SU-DHL-6 (cell line): Measurements from ENCODE around the gene RPH3AL.
"Not testable (repeated sequence)": the region's sequence is repeated elsewhere in the genome, so short reads cannot be mapped to it uniquely, and the experiment has no call there.

ENCODE experiments used
- H2AFZ ChIP-seq: fragments of 200-600 bp; sonication (generic); 2 replicates; pipeline ENCODE4 v1.6.1; 2014; ENCODE audit warnings: low read depth, mild to moderate bottlenecking, moderate library complexity, mixed read lengths, antibody characterized with exemption, low read length; ENCODE audit not compliant: severe bottlenecking
- H3F3A ChIP-seq: fragments of 200-600 bp; shearing (Covaris generic); 2 replicates; pipeline ENCODE4 v1.6.0; 2016; ENCODE audit warnings: antibody characterized with exemption, mild to moderate bottlenecking; ENCODE audit not compliant: insufficient read depth
- H3K27ac ChIP-seq: fragments of 200-600 bp; sonication (generic); 2 replicates; pipeline ENCODE4 v1.5.1; 2016; ENCODE audit warnings: low read depth, mild to moderate bottlenecking, low read length, moderate library complexity, mixed read lengths
- H3K27me3 ChIP-seq: fragments of 200-600 bp; sonication (generic), shearing (Covaris generic); 2 replicates; pipeline ENCODE4 v1.6.0; 2014; ENCODE audit warnings: mild to moderate bottlenecking, low read length
- H3K36me3 ChIP-seq: fragments of 200-600 bp; sonication (generic); 2 replicates; pipeline ENCODE4 v1.6.1; 2014; ENCODE audit warnings: mild to moderate bottlenecking, low read length, mixed read lengths
- H3K4me2 ChIP-seq: fragments of 300-600, 200-600 bp; shearing (Covaris generic), sonication (generic); 2 replicates; pipeline ENCODE4 v1.6.0; 2014; ENCODE audit warnings: low read length, low read depth, mild to moderate bottlenecking; ENCODE audit not compliant: poor library complexity, severe bottlenecking
- H3K4me3 ChIP-seq: fragments of 200-600 bp; sonication (generic); 2 replicates; pipeline ENCODE4 v1.5.1; 2014; ENCODE audit warnings: antibody characterized with exemption, low read length, mild to moderate bottlenecking, mixed read lengths; ENCODE audit not compliant: insufficient read depth, poor library complexity, severe bottlenecking
- H3K79me2 ChIP-seq: fragments of 200-600 bp; sonication (generic); 2 replicates; pipeline ENCODE4 v1.6.1; 2014; ENCODE audit warnings: mild to moderate bottlenecking, low read length, moderate library complexity; ENCODE audit not compliant: insufficient read depth
- H3K9ac ChIP-seq: fragments of 200-600 bp; sonication (generic); 2 replicates; pipeline ENCODE4 v1.7.0; 2014; ENCODE audit warnings: mild to moderate bottlenecking, low read length
- H3K9me2 ChIP-seq: fragments of 200-600 bp; sonication (generic); replicated peaks from 2 replicates; pipeline ENCODE4 v1.6.1; 2014; ENCODE audit warnings: low read length; ENCODE audit not compliant: insufficient read depth
- H3K9me3 ChIP-seq: fragments of 200-600 bp; sonication (generic); 2 replicates; pipeline ENCODE4 v1.6.1; 2014; ENCODE audit warnings: low read length, mixed read lengths; ENCODE audit not compliant: insufficient read depth
- H4K20me1 ChIP-seq: fragments of 200-600 bp; sonication (generic); 2 replicates; pipeline ENCODE4 v1.6.1; 2014; ENCODE audit warnings: low read depth, mild to moderate bottlenecking, antibody characterized with exemption, low read length, moderate library complexity, mixed read lengths
- CTCF ChIP-seq: fragments of 200-600 bp; sonication (generic); IDR thresholded peaks from one replicate; pipeline ENCODE4 v1.5.1; 2017; ENCODE audit warnings: antibody characterized with exemption, mild to moderate bottlenecking, low read length, moderate library complexity; ENCODE audit not compliant: insufficient read depth, poor library complexity, severe bottlenecking
- EZH2phosphoT487 ChIP-seq: fragments of 200-600 bp; sonication (generic), shearing (Covaris generic); conservative IDR thresholded peaks from 2 replicates; pipeline ENCODE4 v1.6.1; 2018; ENCODE audit warnings: mild to moderate bottlenecking, antibody characterized with exemption, low read length, moderate library complexity, mixed read lengths

RPH3AL gene

GRCh38 chr17:237406-237955 lies 115.1 kb downstream of the RPH3AL start:
- Histone ChIP-seq H3K27ac (no peak overlapping the region), H2AFZ (no peak overlapping the region), H3K79me2 (no peaks in the 10 kb centered on the region), H4K20me1 (no peaks in the 10 kb centered on the region), H3K27me3 (no peaks in the 10 kb centered on the region), H3K9me2 (no peaks in the 10 kb centered on the region), H3K9ac (no peak overlapping the region), H3K4me3 (no peak overlapping the region), H3F3A (peaks cover 6% of the 10 kb centered on the region; the same call in 1 of the 2 replicates), H3K9me3 (no peaks in the 10 kb centered on the region), H3K36me3 (no peaks in the 10 kb centered on the region), H3K4me2 (no peak overlapping the region)
- TF ChIP-seq CTCF = no peak
- TF ChIP-seq EZH2phosphoT487 = no peak

- Histone ChIP-seq H3K27ac (no peak overlapping the region), H3K79me2 (no peaks in the 10 kb centered on the region), H3K4me2 (no peak overlapping the region), H3K9me3 (no peaks in the 10 kb centered on the region), H3K9ac (no peak overlapping the region), H3K27me3 (no peaks in the 10 kb centered on the region), H3K9me2 (no peaks in the 10 kb centered on the region), H3K36me3 (no peaks in the 10 kb centered on the region), H3K4me3 (no peak overlapping the region), H2AFZ (no peak overlapping the region), H4K20me1 (no peaks in the 10 kb centered on the region), H3F3A (peaks cover 6% of the 10 kb centered on the region; the same call in 1 of the 2 replicates)
- TF ChIP-seq EZH2phosphoT487 = no peak
- no peak for TF ChIP-seq CTCF
Measured at GRCh38 chr17:236641-237405, 115.8 kb downstream of the RPH3AL start.

- H4K20me1 ChIP-seq = no peaks in the 10 kb centered on the region
- no peaks in the 10 kb centered on the region for H3K9me2 ChIP-seq
- H3K27ac ChIP-seq = no peak overlapping the region
- H3K27me3 ChIP-seq = no peaks in the 10 kb centered on the region
- no peak overlapping the region for H3K4me3 ChIP-seq
- no peaks in the 10 kb centered on the region for H3K36me3 ChIP-seq
- no peak overlapping the region for H2AFZ ChIP-seq
- H3K9ac ChIP-seq = no peak overlapping the region
- H3K79me2 ChIP-seq = no peaks in the 10 kb centered on the region
- H3K9me3 ChIP-seq = no peaks in the 10 kb centered on the region
- H3F3A ChIP-seq = no peaks in the 10 kb centered on the region
- no peak overlapping the region for H3K4me2 ChIP-seq
- TF ChIP-seq CTCF (no peak), EZH2phosphoT487 (no peak)
Measured at GRCh38 chr17:235831-236640, 116.6 kb downstream of the RPH3AL start.

DNA sequence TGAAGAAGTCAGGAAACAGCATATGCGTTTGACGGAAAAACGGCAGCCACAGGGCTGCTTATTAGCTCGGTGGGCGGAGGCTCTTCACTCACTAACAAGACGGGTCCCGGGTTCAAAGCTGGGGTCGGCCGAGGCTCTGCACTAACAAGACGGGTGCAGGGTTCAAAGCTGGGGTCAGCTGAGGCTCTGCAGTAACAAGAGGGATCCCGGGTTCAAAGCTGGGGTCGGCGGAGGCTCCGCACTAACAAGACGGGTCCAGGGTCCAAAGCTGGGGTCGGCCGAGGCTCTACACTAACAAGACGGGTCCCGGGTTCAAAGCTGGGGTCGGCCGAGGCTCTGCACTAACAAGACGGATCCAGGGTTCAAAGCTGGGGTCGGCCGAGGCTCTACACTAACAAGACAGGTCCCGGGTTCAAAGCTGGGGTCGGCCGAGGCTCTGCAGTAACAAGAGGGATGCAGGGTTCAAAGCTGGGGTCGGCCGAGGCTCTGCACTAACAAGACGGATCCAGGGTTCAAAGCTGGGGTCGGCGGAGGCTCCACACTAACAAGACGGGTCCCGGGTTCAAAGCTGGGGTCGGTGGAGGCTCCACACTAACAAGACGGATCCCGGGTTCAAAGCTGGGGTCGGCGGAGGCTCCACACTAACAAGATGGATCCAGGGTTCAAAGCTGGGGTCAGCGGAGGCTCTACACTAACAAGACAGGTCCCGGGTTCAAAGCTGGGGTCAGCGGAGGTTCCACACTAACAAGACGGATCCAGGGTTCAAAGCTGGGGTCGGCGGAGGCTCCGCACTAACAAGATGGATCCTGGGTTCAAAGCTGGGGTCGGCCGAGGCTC lies 117.4 kb downstream of the RPH3AL start:
- H3K27me3 ChIP-seq, H3K4me2 ChIP-seq, H2AFZ ChIP-seq, H3K9me3 ChIP-seq, H3F3A ChIP-seq, H4K20me1 ChIP-seq, H3K9me2 ChIP-seq, H3K36me3 ChIP-seq, H3K4me3 ChIP-seq, H3K27ac ChIP-seq, H3K79me2 ChIP-seq, H3K9ac ChIP-seq: not testable (repeated sequence)
